Right kidney (tissue), 1 donor: Measurements from ENCODE around the gene TBC1D16.
"Not testable (repeated sequence)": the region's sequence is repeated elsewhere in the genome, so short reads cannot be mapped to it uniquely, and the experiment has no call there.

Source experiments
- DNase-seq: peaks from one replicate; pipeline ENCODE4 v3.0.0-alpha.2; 2016

The TBC1D16 gene

GRCh38 chr17:79912552-79913330 lies 122.9 kb downstream of the TBC1D16 start:
- DNase-seq, result no peak

- DNase-seq, result no peak
These were observed 124.0 kb downstream of the TBC1D16 start for GRCh38 chr17:79911430-79912399.

- DNase-seq, result no peak
These were observed 124.7 kb downstream of the TBC1D16 start for GRCh38 chr17:79910985-79911361.

- DNase-seq, result no peak
These were observed 126.6 kb downstream of the TBC1D16 start for GRCh38 chr17:79909121-79909520.

GRCh38 chr17:79907850-79908249 lies 127.8 kb downstream of the TBC1D16 start:
- DNase-seq, result no peak

GRCh38 chr17:79907217-79907715 lies 128.4 kb downstream of the TBC1D16 start:
- no peak for DNase-seq

- no peak for DNase-seq
These were observed 129.8 kb downstream of the TBC1D16 start for GRCh38 chr17:79905832-79906231.

GRCh38 chr17:79904865-79905264 lies 130.8 kb downstream of the TBC1D16 start:
- DNase-seq, result no peak

GRCh38 chr17:79902146-79902791 lies 133.4 kb downstream of the TBC1D16 start:
- DNase-seq, result no peak

GRCh38 chr17:79901131-79901530 lies 134.5 kb downstream of the TBC1D16 start:
- DNase-seq, result no peak

- DNase-seq, result no peak
These were observed 136.1 kb downstream of the TBC1D16 start for GRCh38 chr17:79899584-79899983.

GRCh38 chr17:79897243-79898063 lies 138.2 kb downstream of the TBC1D16 start:
- DNase-seq, result no peak

- not testable (repeated sequence) for DNase-seq
These were observed 142.2 kb downstream of the TBC1D16 start for GRCh38 chr17:79893457-79893856.

- DNase-seq, result no peak
These were observed 143.0 kb downstream of the TBC1D16 start for GRCh38 chr17:79892457-79893241.

GRCh38 chr17:79891113-79891730 lies 144.4 kb downstream of the TBC1D16 start:
- DNase-seq, result no peak

- no peak for DNase-seq
These were observed 145.0 kb downstream of the TBC1D16 start for GRCh38 chr17:79890706-79891105.

- DNase-seq, result no peak
These were observed 146.6 kb downstream of the TBC1D16 start for GRCh38 chr17:79888811-79889634.

- DNase-seq, result no peak
These were observed 147.6 kb downstream of the TBC1D16 start for GRCh38 chr17:79888009-79888540.

- no peak for DNase-seq
These were observed 148.2 kb downstream of the TBC1D16 start for GRCh38 chr17:79887451-79887991.
